ENCODE data around the gene PILRA. TPM values are rescaled to one million over a fixed set of nuclear protein-coding genes. Genes with fewer than 3 reads are reported as not detected.

PILRA gene
- total and polyA plus RNA-seq, 2 experiments from 2014 or later = 1.7 TPM; not detected in 1

- Histone ChIP-seq H3K27me3 (replicated peaks; ENCODE audit: insufficient read depth) (no peaks in the 10 kb centered on the region), H3K4me1 (ENCODE audit: insufficient read depth) (no peaks in the 10 kb centered on the region), H3K9ac (no peak overlapping the region), H3K27ac (no peak overlapping the region), H4K20me1 (ENCODE audit: insufficient read depth) (no peaks in the 10 kb centered on the region), H2AFZ (no peak overlapping the region), H3K36me3 (ENCODE audit: low read depth) (no peaks in the 10 kb centered on the region), H3K79me2 (ENCODE audit: insufficient read depth) (no peaks in the 10 kb centered on the region), H3K9me2 (ENCODE audit: insufficient read depth) (no peaks in the 10 kb centered on the region), H3K9me3 (ENCODE audit: low read depth) (no peaks in the 10 kb centered on the region), H3K4me2 (ENCODE audit: unreplicated experiment) (no peak overlapping the region), H3F3A (ENCODE audit: insufficient read depth) (no peaks in the 10 kb centered on the region), H3K4me3 (no peak overlapping the region)
- 77 to 95% methylated on average over 1 of the region's 1 CpG for WGBS, 2 experiments (ENCODE audit: low coverage in 1 of 2, low lambda C conversion rate in 2 of 2, missing lambda C conversion rate in 2 of 2)
- in situ Hi-C loops (cut with MboI) = no loop called here
- no peak for DNase-seq
- no peak for TF ChIP-seq EZH2phosphoT487 (IDR thresholded peaks at IDR 0.05; ENCODE audit: insufficient read depth, low read depth)
- TF ChIP-seq EZH2 (IDR thresholded peaks at IDR 0.05; ENCODE audit: insufficient read depth, poor library complexity, severe bottlenecking) = no peak
Measured at GRCh38 chr7:100418930-100419659, 45.8 kb downstream of the PILRA start.

GRCh38 chr7:100419660-100420226, 46.5 kb downstream of the PILRA start:
- Histone ChIP-seq H3K4me2 (ENCODE audit: unreplicated experiment) (no peak overlapping the region), H3K9me3 (ENCODE audit: low read depth) (no peaks in the 10 kb centered on the region), H3K9me2 (ENCODE audit: insufficient read depth) (no peaks in the 10 kb centered on the region), H3K4me1 (ENCODE audit: insufficient read depth) (no peaks in the 10 kb centered on the region), H3K27me3 (replicated peaks; ENCODE audit: insufficient read depth) (no peaks in the 10 kb centered on the region), H3K79me2 (ENCODE audit: insufficient read depth) (no peaks in the 10 kb centered on the region), H2AFZ (no peak overlapping the region), H3K27ac (no peak overlapping the region), H3K4me3 (no peak overlapping the region), H3K9ac (no peak overlapping the region), H4K20me1 (ENCODE audit: insufficient read depth) (no peaks in the 10 kb centered on the region), H3K36me3 (ENCODE audit: low read depth) (no peaks in the 10 kb centered on the region), H3F3A (ENCODE audit: insufficient read depth) (no peaks in the 10 kb centered on the region)
- WGBS, 2 experiments (ENCODE audit: low coverage in 1 of 2, low lambda C conversion rate in 2 of 2, missing lambda C conversion rate in 2 of 2) = 75 to 82% methylated on average over 1 of the region's 1 CpG
- DNase-seq = no peak
- TF ChIP-seq EZH2 (IDR thresholded peaks at IDR 0.05; ENCODE audit: insufficient read depth, poor library complexity, severe bottlenecking) (no peak), EZH2phosphoT487 (IDR thresholded peaks at IDR 0.05; ENCODE audit: insufficient read depth, low read depth) (no peak)
- in situ Hi-C loops (cut with MboI) = no loop called here

- in situ Hi-C loops (cut with MboI) = no loop called here
- no peaks in the 10 kb centered on the region for H3K79me2 ChIP-seq (ENCODE audit: insufficient read depth)
Measured at GRCh38 chr7:100423315-100423714, 50.0 kb downstream of the PILRA start.

GRCh38 chr7:100425347-100425746, 52.1 kb downstream of the PILRA start:
- Histone ChIP-seq H3K9ac (no peak overlapping the region), H3F3A (ENCODE audit: insufficient read depth) (no peaks in the 10 kb centered on the region), H4K20me1 (ENCODE audit: insufficient read depth) (no peaks in the 10 kb centered on the region), H3K9me3 (ENCODE audit: low read depth) (no peaks in the 10 kb centered on the region), H3K9me2 (ENCODE audit: insufficient read depth) (no peaks in the 10 kb centered on the region), H3K4me3 (no peak overlapping the region), H3K27ac (no peak overlapping the region), H3K79me2 (ENCODE audit: insufficient read depth) (peaks cover 6% of the 10 kb centered on the region), H3K4me1 (ENCODE audit: insufficient read depth) (no peaks in the 10 kb centered on the region), H3K4me2 (ENCODE audit: unreplicated experiment) (no peak overlapping the region), H3K27me3 (replicated peaks; ENCODE audit: insufficient read depth) (no peaks in the 10 kb centered on the region), H3K36me3 (ENCODE audit: low read depth) (no peaks in the 10 kb centered on the region), H2AFZ (no peak overlapping the region)
- 0% methylated on average over 1 of the region's 1 CpG for whole genome bisulfite sequencing, 2 experiments (ENCODE audit: low coverage in 1 of 2, low lambda C conversion rate in 2 of 2, missing lambda C conversion rate in 2 of 2)
- in situ Hi-C loops (cut with MboI) = no loop called here
- TF ChIP-seq EZH2phosphoT487 (IDR thresholded peaks at IDR 0.05; ENCODE audit: insufficient read depth, low read depth) (no peak), EZH2 (IDR thresholded peaks at IDR 0.05; ENCODE audit: insufficient read depth, poor library complexity, severe bottlenecking) (no peak)
- no peak for DNase-seq

More at GRCh38 chr7:100423315-100423714, 50.0 kb downstream of the PILRA start:
- Histone ChIP-seq H3K36me3 (ENCODE audit: low read depth) (no peaks in the 10 kb centered on the region), H3K27ac (no peak overlapping the region), H3K4me1 (ENCODE audit: insufficient read depth) (no peaks in the 10 kb centered on the region), H3K27me3 (replicated peaks; ENCODE audit: insufficient read depth) (no peaks in the 10 kb centered on the region), H3K4me3 (no peak overlapping the region), H3K9ac (no peak overlapping the region), H2AFZ (no peak overlapping the region), H3F3A (ENCODE audit: insufficient read depth) (no peaks in the 10 kb centered on the region), H4K20me1 (ENCODE audit: insufficient read depth) (no peaks in the 10 kb centered on the region), H3K4me2 (ENCODE audit: unreplicated experiment) (no peak overlapping the region), H3K9me2 (ENCODE audit: insufficient read depth) (no peaks in the 10 kb centered on the region), H3K9me3 (ENCODE audit: low read depth) (no peaks in the 10 kb centered on the region)
- 71 to 72% methylated on average over 6 of the region's 6 CpGs for whole genome bisulfite sequencing, 2 experiments (ENCODE audit: low coverage in 1 of 2, low lambda C conversion rate in 2 of 2, missing lambda C conversion rate in 2 of 2)
- TF ChIP-seq EZH2 (IDR thresholded peaks at IDR 0.05; ENCODE audit: insufficient read depth, poor library complexity, severe bottlenecking) = no peak
- TF ChIP-seq EZH2phosphoT487 (IDR thresholded peaks at IDR 0.05; ENCODE audit: insufficient read depth, low read depth) = no peak
- DNase-seq = no peak
